WTC11 (cell line): ENCODE results near the gene PRDM1. TPM values are rescaled to one million over a fixed set of nuclear protein-coding genes. Genes with fewer than 3 reads are reported as not detected.

Experiments
- ATAC-seq: fragments of 200-7000 bp; cut with Tn5 transposase; 2 replicates; pipeline ENCODE4 v1.10.0; 2021; ENCODE audit warnings: mild to moderate bottlenecking, moderate library complexity
- CTCF ChIA-PET: fragments of 300-600 bp; sonication (Branson Sonifier 250); formaldehyde crosslinking; loops from one replicate; lab custom pipeline; 2021; ENCODE audit warnings: antibody characterized with exemption; lab: Charles Lee
- POLR2A ChIA-PET: fragments of 350-600 bp; sonication (Branson Sonifier 250); formaldehyde crosslinking; loops from one replicate; lab custom pipeline; 2021; ENCODE audit warnings: antibody characterized with exemption; lab: Charles Lee
- DNase-seq: peaks from one replicate; pipeline ENCODE4 v3.0.0; 2021; ENCODE audit warnings: low spot score
- H3K27ac Mint-ChIP-seq: 2 replicates; pipeline ENCODE4 v1.8.0; 2021; ENCODE audit warnings: mixed read lengths
- H3K27me3 Mint-ChIP-seq: 2 replicates; pipeline ENCODE4 v1.8.0; 2021; ENCODE audit warnings: low read depth, mild to moderate bottlenecking, moderate library complexity, mixed read lengths
- H3K36me3 Mint-ChIP-seq: 2 replicates; pipeline ENCODE4 v1.8.0; 2021; ENCODE audit warnings: mixed read lengths
- H3K4me1 Mint-ChIP-seq: 2 replicates; pipeline ENCODE4 v1.8.0; 2022; ENCODE audit warnings: mixed read lengths
- H3K4me3 Mint-ChIP-seq: 2 replicates; pipeline ENCODE4 v1.8.0; 2021; ENCODE audit warnings: mild to moderate bottlenecking, moderate library complexity, mixed read lengths
- H3K9me3 Mint-ChIP-seq: 2 replicates; pipeline ENCODE4 v1.8.0; 2021; ENCODE audit warnings: mixed read lengths
- ATF1 ChIP-seq: sonication (generic); formaldehyde crosslinking; IDR thresholded peaks from 2 replicates; pipeline ENCODE4 v1.8.1; 2023; ENCODE audit warnings: mild to moderate bottlenecking, moderate library complexity, missing genetic modification reagents
- ELF4 ChIP-seq: sonication (generic); formaldehyde crosslinking; IDR thresholded peaks from 2 replicates; pipeline ENCODE4 v1.8.1; 2022; ENCODE audit warnings: low read depth, mild to moderate bottlenecking, moderate library complexity, missing genetic modification reagents
- ETV6 ChIP-seq: sonication (generic); formaldehyde crosslinking; IDR thresholded peaks from 2 replicates; pipeline ENCODE4 v1.8.1; 2022; ENCODE audit warnings: mild to moderate bottlenecking, missing genetic modification reagents
- FOXJ3 ChIP-seq: sonication (generic); formaldehyde crosslinking; IDR thresholded peaks from 2 replicates; pipeline ENCODE4 v1.9.0; 2021; ENCODE audit warnings: missing genetic modification reagents, mild to moderate bottlenecking, borderline replicate concordance
- GRHL2 ChIP-seq: fragments of 250-450 bp; sonication (Bioruptor Pico); IDR thresholded peaks from 2 replicates; pipeline ENCODE4 v1.8.0; 2022; ENCODE audit warnings: mild to moderate bottlenecking, moderate library complexity; ENCODE audit not compliant: insufficient replicate concordance, severe bottlenecking
- GTF2I ChIP-seq: fragments of 250-450 bp; sonication (Bioruptor Pico); conservative IDR thresholded peaks from 2 replicates; pipeline ENCODE4 v1.4.0; 2021; ENCODE audit warnings: mild to moderate bottlenecking
- HMGA2 ChIP-seq: fragments of 250-450 bp; sonication (Bioruptor Pico); IDR thresholded peaks from 2 replicates; pipeline ENCODE4 v1.4.0; 2021; ENCODE audit warnings: mild to moderate bottlenecking, moderate library complexity
- JAZF1 ChIP-seq: fragments of 250-450 bp; sonication (Bioruptor Pico); IDR thresholded peaks from 2 replicates; pipeline ENCODE4 v1.9.0; 2021; ENCODE audit warnings: moderate library complexity, mild to moderate bottlenecking, inconsistent platforms
- JUN ChIP-seq: sonication (generic); formaldehyde crosslinking; IDR thresholded peaks from 2 replicates; pipeline ENCODE4 v1.8.0; 2023; ENCODE audit warnings: mild to moderate bottlenecking, missing genetic modification reagents
- KAT7 ChIP-seq: sonication (generic); formaldehyde crosslinking; IDR thresholded peaks from 2 replicates; pipeline ENCODE4 v1.8.1; 2023; ENCODE audit warnings: missing genetic modification reagents, mild to moderate bottlenecking, borderline replicate concordance
- RELA ChIP-seq: sonication (generic); formaldehyde crosslinking; IDR thresholded peaks from 2 replicates; pipeline ENCODE4 v1.8.1; 2022; ENCODE audit warnings: missing genetic modification reagents, mild to moderate bottlenecking, borderline replicate concordance
- SOX15 ChIP-seq: fragments of 250-450 bp; sonication (Bioruptor Pico); IDR thresholded peaks from 2 replicates; pipeline ENCODE4 v1.9.0; 2021; ENCODE audit warnings: mild to moderate bottlenecking
- ZBTB21 ChIP-seq: sonication (generic); formaldehyde crosslinking; IDR thresholded peaks from 2 replicates; pipeline ENCODE4 v1.8.1; 2023; ENCODE audit warnings: mild to moderate bottlenecking, missing genetic modification reagents, borderline replicate concordance
- ZNF121 ChIP-seq: sonication (generic); formaldehyde crosslinking; IDR thresholded peaks from 2 replicates; pipeline ENCODE4 v1.8.0; 2023; ENCODE audit warnings: missing genetic modification reagents
- total RNA-seq: library from RNA; stranded (reverse); gene quantifications from 3 replicates; pipeline ENCODE4 v1.2.3, GENCODE V29; 2021
- TF ChIP-seq, protein P1 (sequence below): sonication (generic); formaldehyde crosslinking; IDR thresholded peaks from 2 replicates; pipeline ENCODE4 v1.8.1; 2023; ENCODE audit warnings: mild to moderate bottlenecking, missing genetic modification reagents, moderate library complexity
- TF ChIP-seq, protein P2 (sequence below): fragments of 250-450 bp; sonication (Bioruptor Pico); IDR thresholded peaks from 2 replicates; pipeline ENCODE4 v2.1.2; 2022; ENCODE audit warnings: mild to moderate bottlenecking, moderate library complexity
- TF ChIP-seq, protein P3 (sequence below): sonication (generic); formaldehyde crosslinking; IDR thresholded peaks from 2 replicates; pipeline ENCODE4 v1.8.0; 2023; ENCODE audit warnings: missing genetic modification reagents, mild to moderate bottlenecking, borderline replicate concordance
- TF ChIP-seq, protein P4 (sequence below): sonication (generic); formaldehyde crosslinking; IDR thresholded peaks from 2 replicates; pipeline ENCODE4 v1.8.0; 2023; ENCODE audit warnings: mild to moderate bottlenecking, missing genetic modification reagents
- TF ChIP-seq, protein P5 (sequence below): sonication (generic); formaldehyde crosslinking; IDR thresholded peaks from 2 replicates; pipeline ENCODE4 v1.8.1; 2022; ENCODE audit warnings: low read depth, mild to moderate bottlenecking, moderate library complexity, missing genetic modification reagents, borderline replicate concordance

Gene PRDM1
- total RNA-seq, 1 experiment from 2014 or later, result 1.8 TPM

DNA sequence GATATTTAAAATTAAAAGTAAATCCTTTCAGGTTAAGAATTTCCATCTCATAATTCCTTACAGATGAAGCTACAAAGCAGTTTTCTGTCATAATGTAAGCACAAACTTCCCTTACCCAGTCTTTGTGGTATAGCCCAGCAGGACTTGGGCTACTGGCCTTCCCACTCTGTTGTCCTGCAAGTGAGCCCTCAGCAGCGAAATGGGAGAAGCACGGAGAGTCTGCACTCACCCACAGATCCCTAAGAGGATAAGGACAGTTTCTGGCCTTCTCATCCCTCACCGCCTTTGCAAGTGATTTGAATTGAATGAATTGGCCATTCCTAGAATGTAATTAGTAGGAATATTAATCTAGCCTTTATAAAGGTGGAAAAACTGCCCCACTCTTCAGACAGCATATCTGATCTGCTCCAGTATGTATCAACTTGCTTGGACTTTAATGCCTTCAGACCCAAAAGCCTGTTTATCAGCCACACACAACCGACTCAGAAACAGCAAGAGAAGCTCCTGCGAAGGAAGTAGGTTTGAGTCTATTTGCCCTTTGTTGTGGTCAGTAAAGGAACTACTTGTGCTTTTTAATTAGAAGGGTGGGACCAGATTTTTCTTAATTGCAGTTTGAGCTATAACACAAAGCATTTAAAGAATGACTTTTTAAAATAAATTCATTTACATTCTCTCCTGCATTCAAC is 29.9 kb upstream of the PRDM1 start (continued):
- no peak for TF ChIP-seq ATF1 (CRISPR knock-in tag)
- no peak for TF ChIP-seq GRHL2 (CRISPR knock-in tag)
- TF ChIP-seq, all 79 proteins: peak for 0

DNA sequence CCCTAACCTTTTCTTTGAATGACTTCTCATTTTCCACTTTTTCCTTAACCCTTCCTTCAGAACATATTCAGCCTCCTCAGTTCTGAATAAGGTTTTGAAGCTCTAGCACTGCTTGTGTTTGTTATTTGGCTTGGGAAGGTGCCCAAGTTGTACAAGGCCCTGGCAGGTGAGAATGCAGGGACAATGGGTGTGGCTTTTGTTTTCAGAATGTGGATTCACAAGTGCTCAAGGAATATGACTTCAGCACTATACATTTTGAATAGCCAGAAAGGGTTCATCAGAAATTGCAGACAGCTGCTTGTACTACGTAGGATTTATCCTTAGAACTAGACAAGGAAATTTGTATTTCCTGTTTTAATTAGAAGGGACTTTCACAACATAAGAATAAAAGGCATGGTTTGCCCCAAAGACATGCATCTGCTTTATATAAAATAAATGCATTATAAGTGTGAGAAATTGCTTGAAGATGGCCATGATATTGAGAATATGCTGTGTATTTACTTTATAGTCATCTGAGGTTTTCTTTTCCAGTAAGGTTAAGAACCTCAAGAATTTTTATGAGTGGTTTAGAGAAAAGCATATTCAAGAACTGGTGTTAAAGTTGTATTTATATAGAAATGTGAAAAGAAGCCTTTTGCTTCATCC is 29.3 kb upstream of the PRDM1 start:
- ATAC-seq, result no peak
- Mint-ChIP-seq H3K36me3 (no peaks in the 10 kb centered on the region), H3K27me3 (peaks cover 13% of the 10 kb centered on the region), H3K4me1 (peaks cover 22% of the 10 kb centered on the region), H3K4me3 (no peak overlapping the region), H3K27ac (no peak overlapping the region), H3K9me3 (no peaks in the 10 kb centered on the region)
- DNase-seq, result no peak
- no peak for TF ChIP-seq ETV6 (CRISPR knock-in tag)
- no peak for TF ChIP-seq JAZF1
- TF ChIP-seq, protein P1, sequence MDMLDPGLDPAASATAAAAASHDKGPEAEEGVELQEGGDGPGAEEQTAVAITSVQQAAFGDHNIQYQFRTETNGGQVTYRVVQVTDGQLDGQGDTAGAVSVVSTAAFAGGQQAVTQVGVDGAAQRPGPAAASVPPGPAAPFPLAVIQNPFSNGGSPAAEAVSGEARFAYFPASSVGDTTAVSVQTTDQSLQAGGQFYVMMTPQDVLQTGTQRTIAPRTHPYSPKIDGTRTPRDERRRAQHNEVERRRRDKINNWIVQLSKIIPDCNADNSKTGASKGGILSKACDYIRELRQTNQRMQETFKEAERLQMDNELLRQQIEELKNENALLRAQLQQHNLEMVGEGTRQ (CRISPR knock-in tag), result no peak
- TF ChIP-seq, protein P2, sequence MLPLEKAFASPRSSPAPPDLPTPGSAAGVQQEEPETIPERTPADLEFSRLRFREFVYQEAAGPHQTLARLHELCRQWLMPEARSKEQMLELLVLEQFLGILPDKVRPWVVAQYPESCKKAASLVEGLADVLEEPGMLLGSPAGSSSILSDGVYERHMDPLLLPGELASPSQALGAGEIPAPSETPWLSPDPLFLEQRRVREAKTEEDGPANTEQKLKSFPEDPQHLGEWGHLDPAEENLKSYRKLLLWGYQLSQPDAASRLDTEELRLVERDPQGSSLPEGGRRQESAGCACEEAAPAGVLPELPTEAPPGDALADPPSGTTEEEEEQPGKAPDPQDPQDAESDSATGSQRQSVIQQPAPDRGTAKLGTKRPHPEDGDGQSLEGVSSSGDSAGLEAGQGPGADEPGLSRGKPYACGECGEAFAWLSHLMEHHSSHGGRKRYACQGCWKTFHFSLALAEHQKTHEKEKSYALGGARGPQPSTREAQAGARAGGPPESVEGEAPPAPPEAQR (CRISPR knock-in tag), result no peak
- no peak for TF ChIP-seq ELF4 (CRISPR knock-in tag)
- TF ChIP-seq, protein P3, sequence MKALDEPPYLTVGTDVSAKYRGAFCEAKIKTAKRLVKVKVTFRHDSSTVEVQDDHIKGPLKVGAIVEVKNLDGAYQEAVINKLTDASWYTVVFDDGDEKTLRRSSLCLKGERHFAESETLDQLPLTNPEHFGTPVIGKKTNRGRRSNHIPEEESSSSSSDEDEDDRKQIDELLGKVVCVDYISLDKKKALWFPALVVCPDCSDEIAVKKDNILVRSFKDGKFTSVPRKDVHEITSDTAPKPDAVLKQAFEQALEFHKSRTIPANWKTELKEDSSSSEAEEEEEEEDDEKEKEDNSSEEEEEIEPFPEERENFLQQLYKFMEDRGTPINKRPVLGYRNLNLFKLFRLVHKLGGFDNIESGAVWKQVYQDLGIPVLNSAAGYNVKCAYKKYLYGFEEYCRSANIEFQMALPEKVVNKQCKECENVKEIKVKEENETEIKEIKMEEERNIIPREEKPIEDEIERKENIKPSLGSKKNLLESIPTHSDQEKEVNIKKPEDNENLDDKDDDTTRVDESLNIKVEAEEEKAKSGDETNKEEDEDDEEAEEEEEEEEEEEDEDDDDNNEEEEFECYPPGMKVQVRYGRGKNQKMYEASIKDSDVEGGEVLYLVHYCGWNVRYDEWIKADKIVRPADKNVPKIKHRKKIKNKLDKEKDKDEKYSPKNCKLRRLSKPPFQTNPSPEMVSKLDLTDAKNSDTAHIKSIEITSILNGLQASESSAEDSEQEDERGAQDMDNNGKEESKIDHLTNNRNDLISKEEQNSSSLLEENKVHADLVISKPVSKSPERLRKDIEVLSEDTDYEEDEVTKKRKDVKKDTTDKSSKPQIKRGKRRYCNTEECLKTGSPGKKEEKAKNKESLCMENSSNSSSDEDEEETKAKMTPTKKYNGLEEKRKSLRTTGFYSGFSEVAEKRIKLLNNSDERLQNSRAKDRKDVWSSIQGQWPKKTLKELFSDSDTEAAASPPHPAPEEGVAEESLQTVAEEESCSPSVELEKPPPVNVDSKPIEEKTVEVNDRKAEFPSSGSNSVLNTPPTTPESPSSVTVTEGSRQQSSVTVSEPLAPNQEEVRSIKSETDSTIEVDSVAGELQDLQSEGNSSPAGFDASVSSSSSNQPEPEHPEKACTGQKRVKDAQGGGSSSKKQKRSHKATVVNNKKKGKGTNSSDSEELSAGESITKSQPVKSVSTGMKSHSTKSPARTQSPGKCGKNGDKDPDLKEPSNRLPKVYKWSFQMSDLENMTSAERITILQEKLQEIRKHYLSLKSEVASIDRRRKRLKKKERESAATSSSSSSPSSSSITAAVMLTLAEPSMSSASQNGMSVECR (CRISPR knock-in tag), result no peak
- TF ChIP-seq SOX15, result no peak
- TF ChIP-seq ZBTB21 (CRISPR knock-in tag), result no peak
- POLR2A ChIA-PET, result no interaction called here
- CTCF ChIA-PET, result no interaction called here

DNA sequence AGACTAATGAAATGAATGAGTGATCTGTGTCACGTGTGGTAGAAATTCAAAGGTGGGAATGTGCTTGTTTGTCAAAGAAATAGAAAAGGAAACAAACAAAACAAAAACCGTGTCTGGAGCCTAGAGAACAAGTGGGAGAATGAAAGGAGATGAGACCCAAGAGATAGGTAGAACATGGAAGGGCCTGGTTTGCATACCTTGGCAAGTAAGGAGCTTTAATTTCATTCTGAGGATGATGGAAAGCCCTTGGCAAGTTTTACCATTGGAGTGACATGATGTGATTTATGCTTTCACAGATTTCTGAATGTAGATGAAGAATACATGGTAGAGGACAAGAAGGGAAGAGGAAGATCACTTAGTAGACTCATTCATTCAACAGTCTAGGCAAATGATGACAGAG is 26.8 kb upstream of the PRDM1 start:
- Mint-ChIP-seq H3K27me3 (peaks cover 2% of the 10 kb centered on the region), H3K36me3 (no peaks in the 10 kb centered on the region), H3K27ac (no peak overlapping the region), H3K4me1 (peaks cover 14% of the 10 kb centered on the region), H3K4me3 (no peak overlapping the region), H3K9me3 (no peaks in the 10 kb centered on the region)
- POLR2A ChIA-PET, result no interaction called here
- no peak for DNase-seq
- CTCF ChIA-PET, result interaction anchor here (1.3 kb wide), 1 partner anchor 13 kb away, joined by 4 read pairs; no protein-coding TSS in a partner anchor
- no peak for ATAC-seq
- TF ChIP-seq RELA (no peak), GTF2I (CRISPR knock-in tag) (no peak), ZNF121 (no peak), HMGA2 (CRISPR knock-in tag) (no peak), JUN (CRISPR knock-in tag) (no peak), KAT7 (CRISPR knock-in tag) (no peak), FOXJ3 (CRISPR knock-in tag) (no peak)
- TF ChIP-seq, protein P4, sequence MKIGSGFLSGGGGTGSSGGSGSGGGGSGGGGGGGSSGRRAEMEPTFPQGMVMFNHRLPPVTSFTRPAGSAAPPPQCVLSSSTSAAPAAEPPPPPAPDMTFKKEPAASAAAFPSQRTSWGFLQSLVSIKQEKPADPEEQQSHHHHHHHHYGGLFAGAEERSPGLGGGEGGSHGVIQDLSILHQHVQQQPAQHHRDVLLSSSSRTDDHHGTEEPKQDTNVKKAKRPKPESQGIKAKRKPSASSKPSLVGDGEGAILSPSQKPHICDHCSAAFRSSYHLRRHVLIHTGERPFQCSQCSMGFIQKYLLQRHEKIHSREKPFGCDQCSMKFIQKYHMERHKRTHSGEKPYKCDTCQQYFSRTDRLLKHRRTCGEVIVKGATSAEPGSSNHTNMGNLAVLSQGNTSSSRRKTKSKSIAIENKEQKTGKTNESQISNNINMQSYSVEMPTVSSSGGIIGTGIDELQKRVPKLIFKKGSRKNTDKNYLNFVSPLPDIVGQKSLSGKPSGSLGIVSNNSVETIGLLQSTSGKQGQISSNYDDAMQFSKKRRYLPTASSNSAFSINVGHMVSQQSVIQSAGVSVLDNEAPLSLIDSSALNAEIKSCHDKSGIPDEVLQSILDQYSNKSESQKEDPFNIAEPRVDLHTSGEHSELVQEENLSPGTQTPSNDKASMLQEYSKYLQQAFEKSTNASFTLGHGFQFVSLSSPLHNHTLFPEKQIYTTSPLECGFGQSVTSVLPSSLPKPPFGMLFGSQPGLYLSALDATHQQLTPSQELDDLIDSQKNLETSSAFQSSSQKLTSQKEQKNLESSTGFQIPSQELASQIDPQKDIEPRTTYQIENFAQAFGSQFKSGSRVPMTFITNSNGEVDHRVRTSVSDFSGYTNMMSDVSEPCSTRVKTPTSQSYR, result no peak
- TF ChIP-seq, protein P5, sequence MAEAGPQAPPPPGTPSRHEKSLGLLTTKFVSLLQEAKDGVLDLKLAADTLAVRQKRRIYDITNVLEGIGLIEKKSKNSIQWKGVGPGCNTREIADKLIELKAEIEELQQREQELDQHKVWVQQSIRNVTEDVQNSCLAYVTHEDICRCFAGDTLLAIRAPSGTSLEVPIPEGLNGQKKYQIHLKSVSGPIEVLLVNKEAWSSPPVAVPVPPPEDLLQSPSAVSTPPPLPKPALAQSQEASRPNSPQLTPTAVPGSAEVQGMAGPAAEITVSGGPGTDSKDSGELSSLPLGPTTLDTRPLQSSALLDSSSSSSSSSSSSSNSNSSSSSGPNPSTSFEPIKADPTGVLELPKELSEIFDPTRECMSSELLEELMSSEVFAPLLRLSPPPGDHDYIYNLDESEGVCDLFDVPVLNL (CRISPR knock-in tag), result no peak
